ENCODE results near the gene ANKRD18A. TPM values are rescaled to one million over a fixed set of nuclear protein-coding genes. Genes with fewer than 3 reads are reported as not detected.

Gene ANKRD18A
- total and polyA plus RNA-seq, 2 of the 13 experiments (the other 11 are each of a cell fraction or from before 2014, with no cell fraction given), result 5.9 to 7.6 TPM

- 0 out of 2 replicates have a peak, but pooled peaks have one; percentile 67 for TF ChIP-seq ZNF230 (CRISPR knock-in tag; IDR thresholded peaks at IDR 0.05)
- TF ChIP-seq ARNTL (CRISPR knock-in tag; IDR thresholded peaks at IDR 0.05), result no peak
- 0 out of 2 replicates have a peak, but pooled peaks have one; percentile 43 for TF ChIP-seq ZNF205 (CRISPR knock-in tag; IDR thresholded peaks at IDR 0.05)
- no peak for TF ChIP-seq ZFP82 (CRISPR knock-in tag; IDR thresholded peaks at IDR 0.05; ENCODE audit: borderline replicate concordance)
- no peak for TF ChIP-seq NCOA5 (CRISPR knock-in tag; IDR thresholded peaks at IDR 0.05)
- TF ChIP-seq ZBTB42 (CRISPR knock-in tag; IDR thresholded peaks at IDR 0.05), result no peak
- no peak for TF ChIP-seq FUBP1 (CRISPR knock-in tag; IDR thresholded peaks at IDR 0.05; ENCODE audit: borderline replicate concordance)
- 0 out of 2 replicates have a peak, but pooled peaks have one; percentile 35 for TF ChIP-seq KDM5B (CRISPR knock-in tag; IDR thresholded peaks at IDR 0.05; ENCODE audit: borderline replicate concordance)
- TF ChIP-seq IRF9 (CRISPR knock-in tag; IDR thresholded peaks at IDR 0.05; ENCODE audit: borderline replicate concordance), result no peak
- 0 out of 2 replicates have a peak, but pooled peaks have one; percentile 25 for TF ChIP-seq ZNF713 (CRISPR knock-in tag; IDR thresholded peaks at IDR 0.05)
- no peak for TF ChIP-seq RERE (CRISPR knock-in tag; IDR thresholded peaks at IDR 0.05; ENCODE audit: low read depth)
- 0 out of 2 replicates have a peak, but pooled peaks have one; percentile 51 for TF ChIP-seq ZNF510 (CRISPR knock-in tag; IDR thresholded peaks at IDR 0.05; ENCODE audit: low read depth)
- TF ChIP-seq CSRNP1 (CRISPR knock-in tag; IDR thresholded peaks at IDR 0.05), result no peak; the same call in none of the 2 replicates
- no peak for TF ChIP-seq ZNF333 (CRISPR knock-in tag; IDR thresholded peaks at IDR 0.05; ENCODE audit: borderline replicate concordance)
- TF ChIP-seq KMT2A (CRISPR knock-in tag; IDR thresholded peaks at IDR 0.05), result peak; percentile 50
Observed at GRCh38 chr9:38620483-38621433, at the start of gene ANKRD18A (continued).
